H7 (cell line): ENCODE data around the gene THSD4. TPM values are rescaled to one million over a fixed set of nuclear protein-coding genes. Genes with fewer than 3 reads are reported as not detected.
A peak's percentile ranks its signal among the peaks of the same experiment; 100 is the strongest.

Source experiments
- DNase-seq: peaks from one replicate; pipeline ENCODE4 v3.0.0; 2012
- H3K27me3 ChIP-seq: 2 replicates; pipeline ENCODE4 v1.6.0; 2011; ENCODE audit warnings: mild to moderate bottlenecking, low read length; ENCODE audit not compliant: control insufficient read depth, insufficient read depth
- H3K36me3 ChIP-seq: replicated peaks from 2 replicates; pipeline ENCODE4 v1.5.1; 2011; ENCODE audit warnings: low read length; ENCODE audit not compliant: control insufficient read depth, insufficient read depth
- H3K4me3 ChIP-seq: 2 replicates; pipeline ENCODE4 v1.5.1; 2011; ENCODE audit warnings: low read depth, mild to moderate bottlenecking, control low read depth, low read length, moderate library complexity; ENCODE audit not compliant: insufficient read depth
- total RNA-seq: library from RNA; depleted of rRNA; stranded (reverse); fragments of >200 nt; shearing (Covaris generic); gene quantifications from 2 replicates; pipeline ENCODE4 v1.2.3, GENCODE V29; 2014

THSD4 gene
- total RNA-seq, 1 experiment from 2014 or later, result 3.9 TPM

- H3K27me3 ChIP-seq, result no peaks in the 10 kb centered on the region
Measured at GRCh38 chr15:71632576-71633195, 517.4 kb downstream of the THSD4 start.

DNA sequence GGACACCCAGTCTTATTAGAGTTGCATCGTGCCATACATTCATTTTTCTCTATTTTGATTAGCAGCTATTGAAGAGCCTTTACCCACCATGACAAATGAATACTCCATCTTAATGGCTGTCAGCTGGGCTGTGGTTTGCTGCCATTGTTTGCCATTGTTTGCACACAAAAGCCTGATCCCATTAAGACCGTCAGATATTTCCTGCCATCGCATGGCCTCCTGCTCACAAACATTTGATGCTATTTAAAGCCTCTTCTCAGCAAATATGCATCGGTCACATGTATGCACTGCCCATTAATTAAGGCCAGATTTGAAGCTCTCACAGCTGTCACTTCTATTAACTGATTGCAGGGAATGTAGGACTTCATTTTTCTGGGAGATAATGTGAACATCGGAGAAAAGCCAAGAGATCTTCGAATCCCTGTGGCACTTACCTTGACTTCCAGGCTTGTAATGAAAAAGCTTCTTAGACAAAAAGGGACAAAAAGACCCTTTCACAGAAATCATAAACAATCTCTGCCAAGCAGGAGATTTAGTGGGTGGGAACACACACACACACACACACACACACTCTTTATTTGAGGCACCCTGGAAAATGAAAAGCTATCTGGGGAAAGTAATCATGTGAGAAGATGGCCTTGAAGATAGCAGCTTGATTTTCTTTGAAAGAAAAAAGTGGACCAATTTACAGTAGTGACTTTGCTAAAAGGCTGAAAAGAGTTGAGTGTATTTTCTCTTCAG, 519.7 kb downstream of the THSD4 start:
- H3K4me3 ChIP-seq, result no peak overlapping the region
- H3K36me3 ChIP-seq, result no peaks in the 10 kb centered on the region
- no peaks in the 10 kb centered on the region for H3K27me3 ChIP-seq
- no peak for DNase-seq

More at GRCh38 chr15:71632576-71633195, 517.4 kb downstream of the THSD4 start:
- Histone ChIP-seq H3K36me3 (no peaks in the 10 kb centered on the region), H3K4me3 (no peak overlapping the region)
- DNase-seq, result no peak

DNA sequence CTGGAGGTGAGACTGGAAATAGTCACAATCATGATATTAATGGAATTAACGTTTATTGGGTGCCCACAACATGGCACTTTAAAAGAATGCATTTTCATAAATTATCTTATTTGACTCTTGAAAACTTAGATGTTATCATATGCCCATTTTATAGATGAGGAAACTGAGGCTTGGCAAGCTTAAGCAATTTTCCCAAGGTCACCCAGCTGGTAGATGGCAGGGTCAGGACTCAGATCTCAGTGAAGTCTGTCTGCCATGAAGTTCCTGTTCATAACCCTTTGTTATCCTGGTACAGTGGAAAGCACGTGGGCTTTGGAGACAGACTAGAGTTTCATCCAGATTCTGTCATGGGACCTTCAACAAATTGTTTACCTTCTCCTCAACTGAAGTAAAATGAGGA, 520.5 kb downstream of the THSD4 start:
- DNase-seq, result no peak
- H3K4me3 ChIP-seq, result no peak overlapping the region
- H3K27me3 ChIP-seq, result no peaks in the 10 kb centered on the region
- no peaks in the 10 kb centered on the region for H3K36me3 ChIP-seq

DNA sequence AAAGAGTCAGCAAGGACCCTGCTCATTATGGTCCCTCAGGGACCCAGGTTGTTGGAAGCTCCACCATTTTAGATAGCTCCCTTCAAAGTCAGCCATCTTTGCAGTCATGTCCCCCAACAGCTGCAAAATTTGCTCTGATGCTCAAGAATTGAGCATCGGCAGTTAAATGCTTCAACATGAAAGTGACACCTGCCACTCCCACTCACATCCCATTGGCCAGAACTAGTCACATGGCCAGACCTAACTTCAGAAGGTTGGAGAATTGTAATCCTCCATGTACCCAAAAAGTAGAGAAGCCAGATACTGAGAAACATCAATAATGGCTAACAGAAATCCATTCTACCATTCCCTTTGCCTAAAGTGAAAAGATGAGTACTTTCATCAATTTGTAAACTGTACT, 523.6 kb downstream of the THSD4 start:
- no peaks in the 10 kb centered on the region for H3K27me3 ChIP-seq
- no peaks in the 10 kb centered on the region for H3K36me3 ChIP-seq
- H3K4me3 ChIP-seq, result no peak overlapping the region
- no peak for DNase-seq

DNA sequence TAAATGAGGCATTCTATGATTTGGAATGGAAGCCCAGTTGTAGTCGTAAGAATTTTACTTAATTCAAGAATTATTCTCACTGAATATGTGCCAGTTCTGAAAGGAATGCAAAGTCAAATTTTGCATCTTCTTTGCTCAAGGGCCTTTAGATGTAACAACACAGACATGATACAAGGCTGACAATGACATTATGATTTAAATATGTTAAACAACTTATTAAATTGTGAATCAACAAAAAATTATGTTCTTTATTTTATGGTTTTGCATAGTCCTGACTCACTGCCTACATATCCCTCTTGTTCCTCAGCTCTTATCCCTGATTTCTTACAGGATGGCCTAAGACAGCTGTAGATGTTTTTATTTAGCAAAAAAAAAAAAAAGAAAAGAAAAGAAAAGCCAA, 524.2 kb downstream of the THSD4 start:
- H3K27me3 ChIP-seq, result no peaks in the 10 kb centered on the region
- no peak for DNase-seq
- H3K4me3 ChIP-seq, result no peak overlapping the region
- no peaks in the 10 kb centered on the region for H3K36me3 ChIP-seq

GRCh38 chr15:71643918-71644317, 528.6 kb downstream of the THSD4 start:
- H3K36me3 ChIP-seq, result no peaks in the 10 kb centered on the region
- no peak overlapping the region for H3K4me3 ChIP-seq
- no peaks in the 10 kb centered on the region for H3K27me3 ChIP-seq
- DNase-seq, result no peak

DNA sequence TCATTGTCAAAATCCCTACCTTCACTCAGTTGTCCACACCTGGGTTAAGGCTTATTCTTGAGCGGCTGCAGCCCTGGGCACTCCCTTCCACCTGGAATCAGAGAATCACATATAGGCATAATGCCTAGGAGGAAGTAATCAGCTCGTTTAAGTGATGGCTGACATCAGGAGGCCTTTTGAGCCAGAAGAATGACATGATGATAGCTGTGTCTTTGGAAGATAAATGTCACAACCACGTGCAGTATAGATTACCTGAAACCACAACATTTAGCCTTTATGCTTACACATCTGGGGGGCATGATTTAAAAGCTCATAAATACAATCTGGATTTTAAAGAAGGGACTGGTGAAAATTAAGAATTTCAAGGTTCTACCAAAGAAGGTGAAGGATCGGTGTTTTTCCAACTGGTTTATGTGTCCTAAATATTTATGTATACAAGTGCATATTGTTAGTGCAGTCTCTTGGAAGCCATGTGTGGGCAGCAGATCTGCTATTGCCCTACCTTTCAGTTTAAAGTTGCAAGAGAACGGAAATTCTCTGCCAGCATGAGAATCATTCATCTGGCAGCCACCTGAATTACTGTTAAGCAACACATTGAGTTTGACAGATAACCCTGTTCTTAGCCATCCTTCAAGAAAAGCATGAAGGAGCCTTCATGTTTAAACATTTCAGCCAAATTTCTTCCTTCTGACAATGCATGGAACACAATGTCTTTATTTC, 531.7 kb downstream of the THSD4 start:
- Histone ChIP-seq H3K27me3 (no peaks in the 10 kb centered on the region), H3K36me3 (no peaks in the 10 kb centered on the region), H3K4me3 (no peak overlapping the region)
- no peak for DNase-seq

DNA sequence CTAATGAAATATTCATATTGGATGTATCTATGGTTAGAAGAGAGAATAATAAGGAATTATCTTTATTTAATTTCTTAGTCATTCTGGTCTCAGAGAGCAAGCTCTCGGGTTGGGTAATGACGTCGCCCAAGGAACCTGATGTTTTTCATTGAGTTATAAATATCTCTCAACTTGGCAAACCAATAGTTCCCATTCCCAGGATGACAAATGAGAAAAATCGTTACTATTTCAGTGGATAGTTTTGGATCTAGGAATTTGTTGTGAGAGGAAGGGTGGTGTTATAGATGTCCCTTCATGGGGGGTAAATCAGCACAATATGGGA, 532.2 kb downstream of the THSD4 start:
- no peak for DNase-seq
- H3K27me3 ChIP-seq, result no peaks in the 10 kb centered on the region
- no peak overlapping the region for H3K4me3 ChIP-seq
- H3K36me3 ChIP-seq, result no peaks in the 10 kb centered on the region

DNA sequence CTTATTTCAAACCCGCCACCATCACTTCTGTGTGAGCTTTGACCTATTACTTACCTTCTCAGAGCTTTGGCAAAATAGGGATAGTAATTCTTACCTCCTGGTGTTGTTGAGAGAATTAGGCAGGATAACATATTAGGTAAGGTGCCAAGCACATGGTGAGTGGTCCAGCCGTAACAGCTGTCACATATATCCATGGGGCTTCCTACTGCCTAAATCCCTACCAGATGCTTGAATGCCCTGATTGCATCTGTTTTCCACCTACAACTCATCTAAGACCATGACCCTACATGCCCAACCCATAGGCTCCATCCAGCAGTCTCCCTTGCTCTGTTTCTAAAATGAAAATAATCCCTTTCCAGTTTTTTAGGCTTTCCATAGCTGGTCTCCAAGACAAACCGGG, 532.8 kb downstream of the THSD4 start:
- Histone ChIP-seq H3K4me3 (no peak overlapping the region), H3K36me3 (no peaks in the 10 kb centered on the region), H3K27me3 (no peaks in the 10 kb centered on the region)
- DNase-seq, result no peak

DNA sequence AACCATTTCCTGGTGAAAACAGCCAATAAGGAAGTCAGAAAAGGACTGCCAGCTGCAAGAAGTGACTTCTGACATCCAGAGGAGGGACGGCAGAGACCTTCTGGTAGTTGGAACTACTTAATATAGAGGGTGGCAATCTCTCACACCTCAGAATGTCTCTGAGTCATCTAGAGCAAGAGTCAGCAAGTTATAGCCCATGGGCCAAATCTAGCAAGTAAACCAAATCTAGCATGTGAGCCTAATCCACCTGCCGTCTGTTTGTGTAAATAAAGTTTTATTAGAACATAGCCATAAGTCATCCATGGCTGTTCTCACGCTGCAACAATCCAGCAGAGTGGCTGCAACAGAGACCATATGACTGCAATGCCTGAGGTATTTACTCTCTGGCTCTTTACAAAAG, 534.6 kb downstream of the THSD4 start:
- H3K27me3 ChIP-seq, result no peaks in the 10 kb centered on the region
- no peak for DNase-seq
- H3K4me3 ChIP-seq, result no peak overlapping the region
- H3K36me3 ChIP-seq, result no peaks in the 10 kb centered on the region

GRCh38 chr15:71650603-71651002, 535.3 kb downstream of the THSD4 start:
- no peak for DNase-seq
- Histone ChIP-seq H3K4me3 (no peak overlapping the region), H3K27me3 (no peaks in the 10 kb centered on the region), H3K36me3 (no peaks in the 10 kb centered on the region)

- H3K4me3 ChIP-seq, result no peak overlapping the region
- H3K27me3 ChIP-seq, result no peaks in the 10 kb centered on the region
- DNase-seq, result peak; percentile 36
- H3K36me3 ChIP-seq, result no peaks in the 10 kb centered on the region
Measured at GRCh38 chr15:71651750-71652186, 536.5 kb downstream of the THSD4 start.

DNA sequence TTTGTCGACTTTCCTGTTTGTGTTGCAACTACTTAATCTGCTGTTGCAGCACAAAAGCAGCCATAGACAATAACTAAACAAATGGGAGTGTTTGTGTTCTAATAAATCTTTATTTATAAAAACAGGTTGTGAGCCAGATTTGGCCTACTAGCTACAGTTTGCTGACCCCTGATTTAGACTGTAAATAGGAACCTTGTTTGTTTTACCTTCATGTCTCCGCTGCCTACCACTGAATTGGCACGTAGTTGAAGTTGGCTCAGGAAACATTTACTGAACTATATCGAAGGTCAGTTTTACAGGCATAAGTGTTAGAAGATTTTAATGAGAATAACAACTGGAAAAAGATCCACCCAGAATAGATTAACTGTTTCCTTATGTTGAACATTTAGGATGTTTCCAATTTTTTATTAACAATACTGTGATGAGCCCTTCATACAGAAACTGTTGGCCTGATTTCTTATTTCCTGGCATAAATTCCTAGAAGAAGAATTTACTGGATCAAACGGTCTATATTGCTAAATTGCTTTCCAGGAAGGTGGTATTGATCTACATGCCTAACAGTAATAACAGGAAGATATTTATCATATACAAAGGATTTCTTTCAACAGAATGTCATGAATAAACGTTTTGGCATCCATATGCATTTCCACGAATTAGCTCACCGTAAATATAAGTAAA, 538.9 kb downstream of the THSD4 start:
- DNase-seq, result no peak
- no peak overlapping the region for H3K4me3 ChIP-seq
- no peaks in the 10 kb centered on the region for H3K36me3 ChIP-seq
- H3K27me3 ChIP-seq, result no peaks in the 10 kb centered on the region

GRCh38 chr15:71654720-71655174, 539.5 kb downstream of the THSD4 start:
- Histone ChIP-seq H3K4me3 (no peak overlapping the region), H3K27me3 (no peaks in the 10 kb centered on the region), H3K36me3 (no peaks in the 10 kb centered on the region)
- DNase-seq, result no peak
